CD14-positive monocyte (primary cell): ENCODE data around the gene DNALI1. TPM values are rescaled to one million over a fixed set of nuclear protein-coding genes. Genes with fewer than 3 reads are reported as not detected.
"Not testable (repeated sequence)": the region's sequence is repeated elsewhere in the genome, so short reads cannot be mapped to it uniquely, and the experiment has no call there.

Experiments
- DNase-seq, 3 donors: peaks; one replicate each; pipeline ENCODE4 v3.0.0-alpha.2; 2011 to 2022
- H2AFZ ChIP-seq: 2 replicates; pipeline ENCODE4 v1.6.0; 2012; ENCODE audit warnings: mild to moderate bottlenecking, low read depth, low read length, inconsistent platforms; ENCODE audit not compliant: insufficient read depth, poor library complexity, severe bottlenecking
- H3K27ac ChIP-seq, 2 donors: 1 replicate in 1 of 2; 2 replicates in 1 of 2; pipeline ENCODE4 v1.5.1; 2012 to 2013; ENCODE audit warnings: low read length in 2 of 2, control low read depth in 1 of 2, inconsistent platforms in 1 of 2, low read depth in 1 of 2, mild to moderate bottlenecking in 1 of 2
- H3K27me3 ChIP-seq, 2 donors: one replicate each; pipeline versions ENCODE4 v1.6.0 to v1.6.1; 2011 to 2013; ENCODE audit warnings: low read length in 2 of 2; ENCODE audit not compliant: control insufficient read depth in 2 of 2, insufficient read depth in 2 of 2
- H3K36me3 ChIP-seq, 2 donors: replicated peaks in 1 of 2; 1 replicate in 1 of 2; 2 replicates in 1 of 2; pipeline versions ENCODE4 v1.5.1 to v1.6.1; 2012 to 2013; ENCODE audit warnings: low read length in 2 of 2, control low read depth in 1 of 2, inconsistent platforms in 1 of 2, mild to moderate bottlenecking in 1 of 2; ENCODE audit not compliant: insufficient read depth in 2 of 2, control insufficient read depth in 1 of 2
- H3K4me1 ChIP-seq, 2 donors: 1 replicate in 1 of 2; 2 replicates in 1 of 2; pipeline versions ENCODE4 v1.5.1 to v1.6.1; 2012 to 2013; ENCODE audit warnings: low read length in 2 of 2, control low read depth in 1 of 2, inconsistent platforms in 1 of 2, mild to moderate bottlenecking in 1 of 2, moderate library complexity in 1 of 2; ENCODE audit not compliant: insufficient read depth in 2 of 2, control insufficient read depth in 1 of 2
- H3K4me2 ChIP-seq: replicated peaks from 2 replicates; pipeline ENCODE3; 2012; ENCODE audit warnings: low read length, moderate library complexity, mild to moderate bottlenecking; ENCODE audit not compliant: poor library complexity, severe bottlenecking; ENCODE audit errors: extremely low read depth
- H3K4me3 ChIP-seq, 3 experiments: fragments of 200-600 bp in 1 of 3; sonication (generic) in 1 of 3; replicated peaks in 1 of 3; 1 replicate in 2 of 3; 2 replicates in 1 of 3; pipeline ENCODE4 v1.5.1; 2011 to 2013; ENCODE audit warnings: low read length in 3 of 3, mild to moderate bottlenecking in 3 of 3, control low read depth in 2 of 3, low read depth in 2 of 3, inconsistent platforms in 1 of 3, moderate library complexity in 1 of 3
- H3K79me2 ChIP-seq: 2 replicates; pipeline ENCODE4 v1.6.0; 2012; ENCODE audit warnings: mild to moderate bottlenecking, control low read depth, inconsistent platforms, low read length, moderate library complexity; ENCODE audit not compliant: insufficient read depth
- H3K9ac ChIP-seq: 2 replicates; pipeline ENCODE4 v1.6.0; 2017; ENCODE audit warnings: low read length, mild to moderate bottlenecking; ENCODE audit not compliant: insufficient read depth, poor library complexity, severe bottlenecking
- H3K9me3 ChIP-seq, 2 donors: replicated peaks in 1 of 2; 1 replicate in 1 of 2; 2 replicates in 1 of 2; pipeline versions ENCODE4 v1.5.1 to v1.6.1; 2012 to 2013; ENCODE audit warnings: low read length in 2 of 2, control low read depth in 1 of 2; ENCODE audit not compliant: control insufficient read depth in 1 of 2, insufficient read depth in 1 of 2
- H4K20me1 ChIP-seq: 2 replicates; pipeline ENCODE4 v1.6.0; 2012; ENCODE audit warnings: mild to moderate bottlenecking, low read length, control low read depth, moderate library complexity; ENCODE audit not compliant: insufficient read depth
- H3K27ac Mint-ChIP-seq, 7 donors: one replicate each; pipeline ENCODE4 v1.8.0; 2020; ENCODE audit warnings: mild to moderate bottlenecking in 7 of 7, mixed read lengths in 7 of 7, moderate library complexity in 6 of 7, inconsistent platforms in 2 of 7
- H3K27me3 Mint-ChIP-seq, 3 donors: one replicate each; pipeline ENCODE4 v1.8.0; 2021 to 2022; ENCODE audit warnings: low read depth in 3 of 3, mild to moderate bottlenecking in 3 of 3, mixed read lengths in 3 of 3, moderate library complexity in 3 of 3, inconsistent platforms in 1 of 3
- H3K36me3 Mint-ChIP-seq, 2 donors: one replicate each; pipeline ENCODE4 v1.8.0; 2020; ENCODE audit warnings: mixed read lengths in 2 of 2, inconsistent platforms in 1 of 2, mild to moderate bottlenecking in 1 of 2
- H3K4me1 Mint-ChIP-seq: one replicate; pipeline ENCODE4 v1.8.0; 2020; ENCODE audit warnings: mild to moderate bottlenecking, mixed read lengths
- H3K4me3 Mint-ChIP-seq, 2 donors: one replicate each; pipeline ENCODE4 v1.8.0; 2020; ENCODE audit warnings: mild to moderate bottlenecking in 2 of 2, mixed read lengths in 2 of 2, moderate library complexity in 1 of 2
- H3K9me3 Mint-ChIP-seq, 7 donors: one replicate each; pipeline ENCODE4 v1.8.0; 2020 to 2022; ENCODE audit warnings: mixed read lengths in 7 of 7, mild to moderate bottlenecking in 6 of 7, moderate library complexity in 6 of 7, inconsistent platforms in 2 of 7
- WGBS: methylation state at CpG from one replicate; pipeline ENCODE4 v1.1.5; 2013; ENCODE audit warnings: missing lambda C conversion rate; ENCODE audit not compliant: insufficient coverage; 5-methylcytosine and 5-hydroxymethylcytosine counted together
- intact Hi-C, 2 donors: fragments of 100-400 bp; cut with micrococcal nuclease; formaldehyde crosslinking; loops; one replicate each; pipeline versions ENCODE4 v1.15.0 to v1.15.1; 2023
- polyA plus RNA-seq, 3 donors: library from polyadenylated mRNA; depleted of rRNA in 1 of 3; unstranded in 2 of 3; stranded (reverse) in 1 of 3; fragments of 300-500 nt in 2 of 3; fragments of >200 nt in 1 of 3; fragmentation: Illumina TruSeq in 2 of 3; gene quantifications; 1 replicate in 2 of 3; 2 replicates in 1 of 3; pipeline ENCODE4 v1.2.3, GENCODE V29; 2012 to 2021
- TF ChIP-seq, protein P1 (sequence below): fragments of 200-600 bp; IDR thresholded peaks from one replicate; pipeline ENCODE4 v1.8.0; 2022; ENCODE audit warnings: antibody characterized with exemption, mild to moderate bottlenecking

The DNALI1 gene
- polyA plus RNA-seq, 3 donors = not detected

DNA sequence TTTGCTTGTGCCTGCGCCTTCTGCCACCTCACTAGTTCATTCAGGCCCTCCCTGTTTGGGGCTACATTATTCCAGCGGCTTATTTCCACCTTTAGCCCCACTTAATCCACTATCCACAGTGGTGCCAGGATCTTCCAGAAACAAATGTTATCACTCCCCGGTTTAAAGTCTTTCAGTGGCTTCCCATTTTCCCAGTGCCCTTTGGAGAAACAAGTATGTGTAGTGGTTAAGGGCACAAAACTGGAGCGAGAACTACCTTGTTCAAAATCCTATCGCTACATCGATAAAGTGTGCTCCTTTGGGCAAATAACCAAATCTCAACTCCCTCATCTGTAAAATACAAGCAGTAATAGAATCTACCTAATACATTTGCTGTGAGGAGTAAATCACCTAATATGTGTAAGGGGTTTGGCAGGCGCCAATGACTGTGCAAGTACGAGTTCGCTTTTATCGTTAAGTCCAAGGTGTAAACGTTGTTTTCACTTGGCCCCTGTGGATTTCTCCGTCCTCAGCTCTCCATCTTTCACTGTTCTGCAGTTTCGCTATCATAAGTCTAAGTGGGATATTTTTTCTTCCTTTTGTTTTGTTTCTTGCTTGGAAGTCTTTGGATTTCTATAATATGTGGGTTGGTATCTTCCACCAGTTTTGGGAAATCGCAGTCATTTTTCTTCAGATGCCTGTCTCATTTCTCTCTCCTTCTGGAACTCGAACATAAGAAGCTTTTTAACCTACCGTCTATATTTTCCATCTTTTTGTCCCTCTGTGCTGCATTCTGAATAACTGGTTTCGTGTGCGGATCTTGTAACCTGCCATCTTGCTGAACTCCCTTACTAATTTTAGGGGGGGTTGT lies 41.3 kb upstream of the DNALI1 start:
- Histone ChIP-seq H3K27me3 (no peaks in the 10 kb centered on the region), H3K9ac (peak overlapping the region; percentile 80), H3K4me2 (peak overlapping the region; percentile 86), H3K36me3 (peaks cover 13 to 21% of the 10 kb centered on the region in 2 donors), H3K9me3 (no peaks in the 10 kb centered on the region), H3K4me3 (peak overlapping the region; percentile 57 to 90 (median 83)), H4K20me1 (peaks cover 6% of the 10 kb centered on the region), H3K4me1 (peaks cover 17 to 21% of the 10 kb centered on the region in 2 donors), H3K79me2 (peaks cover 22% of the 10 kb centered on the region), H2AFZ (peak overlapping the region; percentile 95), H3K27ac (peak overlapping the region; percentile 95 to 96)
- peaks cover 0 to 3% (median 0%) of the 10 kb centered on the region in 7 donors for H3K9me3 Mint-ChIP-seq
- intact Hi-C loops = loop anchor here in 1 of 2 donors (2.0 kb wide), 1 partner anchor 167 kb away; no protein-coding TSS in a partner anchor
- DNase-seq = no peak
- TF ChIP-seq, protein P1, sequence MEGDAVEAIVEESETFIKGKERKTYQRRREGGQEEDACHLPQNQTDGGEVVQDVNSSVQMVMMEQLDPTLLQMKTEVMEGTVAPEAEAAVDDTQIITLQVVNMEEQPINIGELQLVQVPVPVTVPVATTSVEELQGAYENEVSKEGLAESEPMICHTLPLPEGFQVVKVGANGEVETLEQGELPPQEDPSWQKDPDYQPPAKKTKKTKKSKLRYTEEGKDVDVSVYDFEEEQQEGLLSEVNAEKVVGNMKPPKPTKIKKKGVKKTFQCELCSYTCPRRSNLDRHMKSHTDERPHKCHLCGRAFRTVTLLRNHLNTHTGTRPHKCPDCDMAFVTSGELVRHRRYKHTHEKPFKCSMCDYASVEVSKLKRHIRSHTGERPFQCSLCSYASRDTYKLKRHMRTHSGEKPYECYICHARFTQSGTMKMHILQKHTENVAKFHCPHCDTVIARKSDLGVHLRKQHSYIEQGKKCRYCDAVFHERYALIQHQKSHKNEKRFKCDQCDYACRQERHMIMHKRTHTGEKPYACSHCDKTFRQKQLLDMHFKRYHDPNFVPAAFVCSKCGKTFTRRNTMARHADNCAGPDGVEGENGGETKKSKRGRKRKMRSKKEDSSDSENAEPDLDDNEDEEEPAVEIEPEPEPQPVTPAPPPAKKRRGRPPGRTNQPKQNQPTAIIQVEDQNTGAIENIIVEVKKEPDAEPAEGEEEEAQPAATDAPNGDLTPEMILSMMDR = no peak
- H3K27ac Mint-ChIP-seq = peak overlapping the region; percentile 94 to 99 (median 98)
- WGBS = 80% methylated on average over 8 of the region's 18 CpGs
- peaks cover 1 to 4% (median 2%) of the 10 kb centered on the region in 3 donors for H3K27me3 Mint-ChIP-seq
- peaks cover 23% of the 10 kb centered on the region for H3K4me1 Mint-ChIP-seq
- peaks cover 20 to 21% of the 10 kb centered on the region in 2 donors for H3K36me3 Mint-ChIP-seq
- peak overlapping the region; percentile 96 to 97 for H3K4me3 Mint-ChIP-seq

DNA sequence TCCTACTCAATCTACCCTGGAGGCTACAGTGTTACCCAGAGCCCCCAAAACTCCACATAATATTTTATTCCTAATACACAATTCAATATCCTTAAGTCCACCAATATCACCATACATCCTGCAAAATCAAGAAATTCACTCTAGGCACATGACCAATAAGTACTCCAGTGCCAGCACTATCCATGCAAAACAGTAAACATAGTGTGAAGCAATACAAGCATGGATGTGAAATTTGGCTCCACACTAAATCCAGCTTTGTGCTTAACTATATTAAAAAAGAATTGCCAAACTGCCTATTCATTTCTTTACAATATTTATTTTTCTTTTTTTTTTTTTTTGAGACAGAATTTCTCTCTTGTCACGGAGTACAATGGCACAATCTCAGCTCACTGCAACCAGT lies 39.2 kb upstream of the DNALI1 start:
- intact Hi-C loops = loop anchor here in 1 of 2 donors (2.0 kb wide), 1 partner anchor 165 kb away; no protein-coding TSS in a partner anchor
- no peak overlapping the region for H3K27ac Mint-ChIP-seq
- peaks cover 23% of the 10 kb centered on the region for H3K4me1 Mint-ChIP-seq
- WGBS = 100% methylated on average over 1 of the region's 1 CpG
- Histone ChIP-seq H3K4me1 (peaks cover 17 to 21% of the 10 kb centered on the region in 2 donors), H3K9me3 (no peaks in the 10 kb centered on the region), H3K9ac (no peak overlapping the region), H3K4me2 (no peak overlapping the region), H3K36me3 (peaks cover 0 to 4% of the 10 kb centered on the region in 2 donors), H4K20me1 (peaks cover 6% of the 10 kb centered on the region), H3K27ac (no peak overlapping the region), H3K27me3 (no peaks in the 10 kb centered on the region), H3K4me3 (no peak overlapping the region), H2AFZ (no peak overlapping the region), H3K79me2 (peaks cover 15% of the 10 kb centered on the region)
- peaks cover 7 to 8% of the 10 kb centered on the region in 2 donors for H3K36me3 Mint-ChIP-seq
- H3K9me3 Mint-ChIP-seq = peaks cover 0 to 3% (median 0%) of the 10 kb centered on the region in 7 donors
- no peak overlapping the region for H3K4me3 Mint-ChIP-seq
- no peak for DNase-seq
- TF ChIP-seq, protein P1 = no peak
- H3K27me3 Mint-ChIP-seq = peaks cover 1 to 2% (median 2%) of the 10 kb centered on the region in 3 donors

DNA sequence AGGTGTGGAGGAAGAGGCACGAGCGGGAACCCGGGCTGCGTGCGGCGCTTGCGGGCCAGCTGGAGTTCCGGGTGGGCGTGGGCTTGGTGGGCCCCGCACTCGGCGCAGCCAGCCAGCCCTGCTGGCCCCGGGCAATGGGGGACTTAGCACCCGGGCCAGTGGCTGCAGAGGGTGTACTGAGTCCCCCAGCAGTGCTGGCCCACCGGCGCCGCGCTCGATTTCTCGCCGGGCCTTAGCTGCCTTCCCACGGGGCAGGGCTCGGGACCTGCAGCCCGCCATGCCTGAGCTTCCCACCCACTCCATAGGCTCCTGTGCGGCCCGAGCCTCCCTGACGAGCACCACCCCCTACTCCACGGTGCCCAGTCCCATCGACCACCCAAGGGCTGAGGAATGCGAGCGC lies 38.5 kb upstream of the DNALI1 start:
- intact Hi-C loops, H3K36me3 ChIP-seq, H4K20me1 ChIP-seq, H3K4me2 ChIP-seq, H3K9me3 Mint-ChIP-seq, H3K27ac ChIP-seq, DNase-seq, H3K9ac ChIP-seq, H3K9me3 ChIP-seq, H2AFZ ChIP-seq, H3K27me3 Mint-ChIP-seq, H3K36me3 Mint-ChIP-seq, H3K27me3 ChIP-seq, H3K4me3 ChIP-seq, H3K4me3 Mint-ChIP-seq, H3K27ac Mint-ChIP-seq: not testable (repeated sequence)
- 82% methylated on average over 2 of the region's 31 CpGs for WGBS
- H3K79me2 ChIP-seq = peaks cover 13% of the 10 kb centered on the region
- peaks cover 15 to 18% of the 10 kb centered on the region in 2 donors for H3K4me1 ChIP-seq
- peaks cover 19% of the 10 kb centered on the region for H3K4me1 Mint-ChIP-seq
